Spleen (tissue), 11 donors: ENCODE results near the gene SERAC1. TPM values are rescaled to one million over a fixed set of nuclear protein-coding genes. Genes with fewer than 3 reads are reported as not detected.
"Not testable (repeated sequence)": the region's sequence is repeated elsewhere in the genome, so short reads cannot be mapped to it uniquely, and the experiment has no call there.

Experiments
- DNase-seq: peaks from one replicate; pipeline ENCODE4 v3.0.0-alpha.2; 2020
- H3K27ac ChIP-seq, 8 donors: fragments of 200-600 bp; sonication (generic) in 7 of 8; 1 replicate in 4 of 8; 2 replicates in 4 of 8; pipeline versions ENCODE4 v1.5.0 to v1.8.0; 2016 to 2021; ENCODE audit warnings: inconsistent platforms in 4 of 8, mild to moderate bottlenecking in 4 of 8, moderate library complexity in 1 of 8
- H3K27me3 ChIP-seq, 7 donors: fragments of 200-600 bp; sonication (generic) in 6 of 7; replicated peaks in 1 of 7; 1 replicate in 4 of 7; 2 replicates in 3 of 7; pipeline versions ENCODE4 v1.5.0 to v1.8.0; 2016 to 2021; ENCODE audit warnings: inconsistent platforms in 3 of 7, mild to moderate bottlenecking in 1 of 7
- H3K36me3 ChIP-seq, 6 donors: fragments of 200-600 bp; sonication (generic) in 5 of 6; 1 replicate in 4 of 6; 2 replicates in 2 of 6; pipeline versions ENCODE4 v1.5.0 to v1.8.0; 2016 to 2021; ENCODE audit warnings: inconsistent platforms in 2 of 6
- H3K4me1 ChIP-seq, 6 donors: fragments of 200-600 bp; sonication (generic) in 5 of 6; 1 replicate in 3 of 6; 2 replicates in 3 of 6; pipeline versions ENCODE4 v1.5.0 to v1.8.0; 2016 to 2021; ENCODE audit warnings: inconsistent platforms in 3 of 6
- H3K4me3 ChIP-seq, 8 donors: fragments of 200-600 bp; sonication (generic) in 7 of 8; 1 replicate in 4 of 8; 2 replicates in 4 of 8; pipeline versions ENCODE4 v1.5.0 to v1.8.0; 2016 to 2021; ENCODE audit warnings: inconsistent platforms in 4 of 8, mild to moderate bottlenecking in 4 of 8, moderate library complexity in 2 of 8
- H3K9me3 ChIP-seq, 8 donors: fragments of 200-600 bp; sonication (generic) in 7 of 8; 1 replicate in 4 of 8; 2 replicates in 4 of 8; pipeline versions ENCODE4 v1.5.0 to v1.8.0; 2016 to 2021; ENCODE audit warnings: inconsistent platforms in 4 of 8
- POLR2A ChIP-seq, 3 donors: fragments of 450-650 bp; IDR thresholded peaks; one replicate each; pipeline ENCODE4 v1.5.1; 2017; ENCODE audit warnings: antibody characterized with exemption in 3 of 3, mild to moderate bottlenecking in 1 of 3
- POLR2AphosphoS5 ChIP-seq, 3 donors: sonication (generic); formaldehyde crosslinking; IDR thresholded peaks; one replicate each; pipeline ENCODE4 v1.5.1; 2017; ENCODE audit warnings: antibody characterized with exemption in 3 of 3
- WGBS, 5 donors: extraction: QIAGEN DNeasy Blood & Tissue Kit in 3 of 5; methylation state at CpG; one replicate each; pipeline versions ENCODE4 v1.1.5 to v1.1.7; 2013 to 2018; 5-methylcytosine and 5-hydroxymethylcytosine counted together
- intact Hi-C: fragments of 100-400 bp; cut with DNase I; formaldehyde crosslinking; loops from one replicate; pipeline ENCODE4 v1.15.0; 2023; ENCODE audit warnings: low total_unique reads
- polyA plus RNA-seq, 3 donors: library from polyadenylated mRNA; stranded (reverse); fragments of 200-250 nt; gene quantifications; one replicate each; pipeline ENCODE4 v1.2.1, GENCODE V29; 2013
- total RNA-seq, 7 donors: library from RNA; depleted of rRNA in 3 of 7; stranded (reverse); fragments of >200 nt in 3 of 7; fragmentation: NEBNext Ultra II Directional in 4 of 7; extraction: Animal tissue kit (Norgen Biotek cat#: 25700) in 4 of 7; gene quantifications; one replicate each; pipeline versions ENCODE4 v1.1.0 to v1.2.1, GENCODE V29; 2016 to 2021
- TF ChIP-seq, protein P1 (sequence below), 11 experiments: fragments of 200-600 bp in 7 of 11; fragments of 450-650 bp in 4 of 11; sonication (generic) in 4 of 11; IDR thresholded peaks in 8 of 11; conservative IDR thresholded peaks in 3 of 11; 1 replicate in 7 of 11; 2 replicates in 4 of 11; pipeline versions ENCODE4 v1.4.0 to v1.8.0; 2016 to 2021; ENCODE audit warnings: antibody characterized with exemption in 11 of 11, inconsistent platforms in 4 of 11, mild to moderate bottlenecking in 1 of 11
- donor health status: healthy with polysubstance abuse.
- donor health status: DM: no; HTN: no; CAD: no; lungs with moderate emphysema.
- donor health status: DM: no; HTN: no; CAD: no.
- donor health status: Bipolar disorder and iron deficiency.
- donor health status: healthy.
- donor health status: DM: no; HTN: no; CAD: no.
- donor health status: DM: yes; HTN: yes; CAD: no.

The SERAC1 gene
- total and polyA plus RNA-seq, 10 donors, result 1.6 to 12.3 (median 5.7) TPM

GRCh38 chr6:158185729-158186456 lies 17.8 kb upstream of the SERAC1 start:
- Histone ChIP-seq H3K4me1 (no peaks in the 10 kb centered on the region), H3K4me3 (no peak overlapping the region), H3K27me3 (no peaks in the 10 kb centered on the region), H3K9me3 (no peaks in the 10 kb centered on the region), H3K27ac (no peak overlapping the region), H3K36me3 (peaks cover 0 to 64% (median 6%) of the 10 kb centered on the region in 6 donors)
- DNase-seq, result no peak
- 80 to 89% (median 85%) methylated on average over 8 of the region's 8 CpGs for WGBS, 5 donors
- no peak for TF ChIP-seq POLR2A (IDR thresholded peaks at IDR 0.05)
- TF ChIP-seq, protein P1, sequence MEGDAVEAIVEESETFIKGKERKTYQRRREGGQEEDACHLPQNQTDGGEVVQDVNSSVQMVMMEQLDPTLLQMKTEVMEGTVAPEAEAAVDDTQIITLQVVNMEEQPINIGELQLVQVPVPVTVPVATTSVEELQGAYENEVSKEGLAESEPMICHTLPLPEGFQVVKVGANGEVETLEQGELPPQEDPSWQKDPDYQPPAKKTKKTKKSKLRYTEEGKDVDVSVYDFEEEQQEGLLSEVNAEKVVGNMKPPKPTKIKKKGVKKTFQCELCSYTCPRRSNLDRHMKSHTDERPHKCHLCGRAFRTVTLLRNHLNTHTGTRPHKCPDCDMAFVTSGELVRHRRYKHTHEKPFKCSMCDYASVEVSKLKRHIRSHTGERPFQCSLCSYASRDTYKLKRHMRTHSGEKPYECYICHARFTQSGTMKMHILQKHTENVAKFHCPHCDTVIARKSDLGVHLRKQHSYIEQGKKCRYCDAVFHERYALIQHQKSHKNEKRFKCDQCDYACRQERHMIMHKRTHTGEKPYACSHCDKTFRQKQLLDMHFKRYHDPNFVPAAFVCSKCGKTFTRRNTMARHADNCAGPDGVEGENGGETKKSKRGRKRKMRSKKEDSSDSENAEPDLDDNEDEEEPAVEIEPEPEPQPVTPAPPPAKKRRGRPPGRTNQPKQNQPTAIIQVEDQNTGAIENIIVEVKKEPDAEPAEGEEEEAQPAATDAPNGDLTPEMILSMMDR (IDR thresholded peaks at IDR 0.05 in 8 of 11, conservative IDR thresholded peaks at IDR 0.05 in 3 of 11), result no peak
- TF ChIP-seq POLR2AphosphoS5 (IDR thresholded peaks at IDR 0.05), result no peak
- intact Hi-C loops, result no loop called here

DNA sequence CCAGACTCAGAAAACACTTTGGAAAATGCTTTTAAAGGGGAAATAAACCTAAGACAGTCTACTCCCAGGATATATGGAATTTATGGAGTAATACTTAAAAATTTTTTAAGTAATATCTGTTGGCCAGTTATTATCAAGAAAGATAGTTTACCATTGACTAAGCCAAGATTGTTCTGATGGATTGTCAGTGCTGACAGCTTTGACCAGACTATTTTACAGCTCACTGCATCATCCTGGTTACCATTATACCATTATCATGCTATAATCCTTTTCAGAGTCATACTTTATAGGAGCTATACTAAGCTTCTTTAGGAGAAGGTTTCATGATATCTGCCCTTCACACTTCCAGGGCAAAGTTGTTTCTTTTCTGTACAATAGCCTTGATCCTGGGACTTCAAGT lies 16.5 kb upstream of the SERAC1 start:
- Histone ChIP-seq H3K4me3 (no peak overlapping the region), H3K36me3 (peaks cover 0 to 64% (median 6%) of the 10 kb centered on the region in 6 donors), H3K27ac (no peak overlapping the region), H3K9me3 (no peaks in the 10 kb centered on the region), H3K4me1 (no peaks in the 10 kb centered on the region), H3K27me3 (no peaks in the 10 kb centered on the region)
- no peak for DNase-seq
- intact Hi-C loops, result no loop called here
- TF ChIP-seq, protein P1 (IDR thresholded peaks at IDR 0.05 in 8 of 11, conservative IDR thresholded peaks at IDR 0.05 in 3 of 11), result no peak
- TF ChIP-seq POLR2A (IDR thresholded peaks at IDR 0.05) (no peak), POLR2AphosphoS5 (IDR thresholded peaks at IDR 0.05) (no peak)

GRCh38 chr6:158183174-158183972 lies 15.3 kb upstream of the SERAC1 start:
- H3K9me3 ChIP-seq, H3K4me1 ChIP-seq, DNase-seq, H3K27me3 ChIP-seq, H3K4me3 ChIP-seq, intact Hi-C loops, H3K27ac ChIP-seq: not testable (repeated sequence)
- peaks cover 0 to 64% (median 6%) of the 10 kb centered on the region in 6 donors for H3K36me3 ChIP-seq
- WGBS, 5 donors, result 83 to 94% (median 90%) methylated on average over 14 to 16 of the region's 16 CpGs

DNA sequence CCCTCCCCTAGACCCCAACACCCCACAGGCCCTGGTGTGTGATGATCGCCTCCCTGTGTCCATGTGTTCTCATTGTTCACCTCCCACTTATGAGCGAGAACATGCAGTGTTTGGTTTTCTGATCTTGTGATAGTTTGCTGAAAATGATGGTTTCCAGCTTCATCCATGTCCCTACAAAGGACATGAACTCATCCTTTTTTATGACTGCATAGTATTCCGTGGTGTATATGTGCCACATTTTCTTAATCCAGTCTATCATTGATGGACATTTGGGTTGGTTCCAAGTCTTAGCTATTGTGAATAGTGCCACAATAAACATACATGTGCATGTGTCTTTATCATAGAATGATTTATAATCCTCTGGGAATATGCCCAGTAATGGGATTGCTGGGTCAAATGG lies 9.7 kb upstream of the SERAC1 start:
- H3K27me3 ChIP-seq, intact Hi-C loops, H3K9me3 ChIP-seq, DNase-seq, H3K27ac ChIP-seq, H3K4me1 ChIP-seq, H3K4me3 ChIP-seq: not testable (repeated sequence)
- peaks cover 0 to 31% (median 0%) of the 10 kb centered on the region in 6 donors for H3K36me3 ChIP-seq
- WGBS, 5 donors, result 97 to 100% (median 98%) methylated on average over 2 to 3 of the region's 3 CpGs

DNA sequence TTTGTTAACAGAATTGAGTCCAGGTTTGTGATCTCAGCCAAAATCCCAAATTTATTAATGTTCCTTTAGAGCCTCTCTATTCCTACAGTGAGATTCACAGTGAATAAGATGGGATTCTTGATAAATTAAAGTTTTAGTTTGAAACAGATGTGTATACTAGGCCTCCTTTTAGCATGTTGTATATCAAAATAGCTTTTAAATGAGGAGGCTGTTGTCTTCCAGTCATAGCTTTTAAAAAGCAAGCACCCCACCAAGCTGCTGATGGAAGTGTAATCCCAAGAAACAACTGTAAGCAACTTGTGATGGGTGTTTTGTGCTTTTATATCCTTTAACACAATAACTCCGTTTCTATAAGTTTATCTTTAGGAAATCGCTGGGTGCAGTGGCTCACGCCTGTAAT lies 7.0 kb upstream of the SERAC1 start:
- Histone ChIP-seq H3K9me3 (no peaks in the 10 kb centered on the region), H3K27ac (no peak overlapping the region), H3K4me1 (peaks cover 0 to 11% (median 0%) of the 10 kb centered on the region in 6 donors), H3K4me3 (no peak overlapping the region), H3K27me3 (no peaks in the 10 kb centered on the region), H3K36me3 (peaks cover 0 to 33% (median 0%) of the 10 kb centered on the region in 6 donors)
- TF ChIP-seq POLR2A (IDR thresholded peaks at IDR 0.05) (no peak), POLR2AphosphoS5 (IDR thresholded peaks at IDR 0.05) (no peak)
- TF ChIP-seq, protein P1 (IDR thresholded peaks at IDR 0.05 in 8 of 11, conservative IDR thresholded peaks at IDR 0.05 in 3 of 11), result no peak
- DNase-seq, result no peak
- intact Hi-C loops, result no loop called here
- WGBS, 5 donors, result 91 to 100% (median 95%) methylated on average over 3 of the region's 3 CpGs
